Suprapubic skin (tissue), 4 donors: Measurements from ENCODE around the gene MNAT1.

Source experiments
- POLR2A ChIP-seq, 2 donors: fragments of 450-650 bp; IDR thresholded peaks; one replicate each; pipeline ENCODE4 v1.6.1; 2017; ENCODE audit warnings: antibody characterized with exemption in 2 of 2, mild to moderate bottlenecking in 2 of 2, moderate library complexity in 2 of 2
- POLR2AphosphoS5 ChIP-seq, 3 donors: sonication (generic); formaldehyde crosslinking; IDR thresholded peaks; one replicate each; pipeline ENCODE4 v1.6.1; 2017; ENCODE audit warnings: antibody characterized with exemption in 3 of 3
- TF ChIP-seq, protein P1 (sequence below), 2 donors: fragments of 200-600 bp in 1 of 2; fragments of 450-650 bp in 1 of 2; sonication (generic) in 1 of 2; IDR thresholded peaks; one replicate each; pipeline ENCODE4 v1.5.1; 2016 to 2019; ENCODE audit warnings: antibody characterized with exemption in 2 of 2, mild to moderate bottlenecking in 1 of 2, moderate library complexity in 1 of 2

DNA sequence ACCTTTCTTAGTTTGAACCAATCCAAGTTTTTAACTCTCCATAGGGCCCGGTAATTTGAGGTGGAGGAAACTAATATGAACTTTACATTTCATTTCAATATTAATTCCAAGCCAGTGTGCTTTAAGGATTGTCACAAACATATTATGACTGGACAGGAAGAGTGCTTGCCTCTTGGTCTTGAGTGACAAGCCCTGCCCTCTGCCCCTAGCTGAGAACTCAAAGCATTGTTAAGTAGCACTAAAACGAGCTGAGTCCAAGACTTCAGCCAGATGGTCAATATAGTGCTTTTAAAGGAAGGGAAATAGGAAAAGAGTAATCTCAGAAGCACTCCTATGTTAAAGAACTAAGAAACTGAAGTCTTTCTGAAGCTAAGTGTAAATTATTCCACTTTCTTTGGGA, 229.2 kb downstream of the MNAT1 start:
- TF ChIP-seq POLR2AphosphoS5 (IDR thresholded peaks at IDR 0.05) (no peak), POLR2A (IDR thresholded peaks at IDR 0.05) (no peak)
- TF ChIP-seq, protein P1, sequence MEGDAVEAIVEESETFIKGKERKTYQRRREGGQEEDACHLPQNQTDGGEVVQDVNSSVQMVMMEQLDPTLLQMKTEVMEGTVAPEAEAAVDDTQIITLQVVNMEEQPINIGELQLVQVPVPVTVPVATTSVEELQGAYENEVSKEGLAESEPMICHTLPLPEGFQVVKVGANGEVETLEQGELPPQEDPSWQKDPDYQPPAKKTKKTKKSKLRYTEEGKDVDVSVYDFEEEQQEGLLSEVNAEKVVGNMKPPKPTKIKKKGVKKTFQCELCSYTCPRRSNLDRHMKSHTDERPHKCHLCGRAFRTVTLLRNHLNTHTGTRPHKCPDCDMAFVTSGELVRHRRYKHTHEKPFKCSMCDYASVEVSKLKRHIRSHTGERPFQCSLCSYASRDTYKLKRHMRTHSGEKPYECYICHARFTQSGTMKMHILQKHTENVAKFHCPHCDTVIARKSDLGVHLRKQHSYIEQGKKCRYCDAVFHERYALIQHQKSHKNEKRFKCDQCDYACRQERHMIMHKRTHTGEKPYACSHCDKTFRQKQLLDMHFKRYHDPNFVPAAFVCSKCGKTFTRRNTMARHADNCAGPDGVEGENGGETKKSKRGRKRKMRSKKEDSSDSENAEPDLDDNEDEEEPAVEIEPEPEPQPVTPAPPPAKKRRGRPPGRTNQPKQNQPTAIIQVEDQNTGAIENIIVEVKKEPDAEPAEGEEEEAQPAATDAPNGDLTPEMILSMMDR (IDR thresholded peaks at IDR 0.05) = no peak
